C4-2B (cell line): ENCODE measurements around the gene TPD52L2.
A peak's percentile ranks its signal among the peaks of the same experiment; 100 is the strongest.

ENCODE experiments used
- H3K27ac ChIP-seq: fragments of 450-650 bp; 2 replicates; pipeline ENCODE4 v1.5.1; 2017
- CTCF ChIP-seq: fragments of 450-650 bp; conservative IDR thresholded peaks from 2 replicates; pipeline ENCODE4 v1.5.1; 2017; ENCODE audit warnings: mild to moderate bottlenecking
- ZFX ChIP-seq: fragments of 450-650 bp; IDR thresholded peaks from 2 replicates; pipeline ENCODE4 v1.6.1; 2017

Gene TPD52L2

GRCh38 chr20:63859166-63859699, 5.8 kb upstream of the TPD52L2 start:
- no peak for TF ChIP-seq CTCF
- TF ChIP-seq ZFX = no peak
- H3K27ac ChIP-seq = no peak overlapping the region

DNA sequence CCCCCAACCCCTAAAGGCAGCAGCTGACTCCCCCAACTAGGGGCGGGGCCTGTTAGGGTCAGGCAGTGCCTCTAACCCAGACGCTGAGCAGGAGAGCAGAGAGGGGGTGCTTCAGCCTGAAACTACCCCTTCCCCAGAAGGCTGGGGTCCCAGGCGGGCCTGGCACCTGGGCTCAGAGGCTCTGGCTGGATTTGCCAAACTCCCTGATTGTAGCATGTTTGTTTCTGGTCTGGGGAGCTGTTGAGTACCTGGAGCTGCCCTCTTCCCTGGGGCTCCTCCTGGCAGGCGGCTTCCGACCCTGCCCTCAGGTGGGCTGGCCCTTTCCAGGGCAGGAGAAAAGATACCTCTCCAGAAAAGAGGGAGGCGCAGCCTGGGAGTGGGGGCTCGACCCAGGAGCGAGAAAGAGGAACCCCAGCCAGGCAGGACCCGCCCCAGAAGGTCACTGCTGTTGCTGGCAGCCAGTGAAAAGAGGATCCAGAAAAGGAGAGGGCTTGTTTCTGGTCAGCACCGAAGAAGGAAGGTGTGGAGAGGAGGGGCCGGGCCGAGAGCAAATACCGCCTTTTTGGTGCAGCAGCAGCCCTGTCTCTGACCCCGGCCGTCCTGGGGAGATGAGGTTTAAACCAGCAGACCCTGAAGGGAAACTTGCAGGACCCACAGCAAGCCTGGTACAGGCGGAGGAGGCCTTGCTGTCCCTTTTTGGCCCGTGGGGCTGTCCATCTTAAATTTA, 4.6 kb upstream of the TPD52L2 start:
- TF ChIP-seq CTCF (no peak), ZFX (no peak)
- H3K27ac ChIP-seq = no peak overlapping the region

- peak within 1 kb of the TSS; percentile 97; the same call in 1 of the 2 replicates for H3K27ac ChIP-seq
- TF ChIP-seq ZFX (no peak), CTCF (no peak)
Measured at GRCh38 chr20:63861365-63861934, 3.6 kb upstream of the TPD52L2 start, which contains the start of gene ABHD16B. TSS of gene ABHD16B (plus strand) at chr20:63861498. CDS start at chr20:63861541, 43 bp downstream.

GRCh38 chr20:63861981-63862901, 2.8 kb upstream of the TPD52L2 start:
- TF ChIP-seq ZFX (no peak), CTCF (no peak)
- H3K27ac ChIP-seq = peak overlapping the region; percentile 97

- TF ChIP-seq CTCF = no peak
- peak overlapping the region; percentile 97 for H3K27ac ChIP-seq
Measured at GRCh38 chr20:63863021-63863797, 1.9 kb upstream of the TPD52L2 start.

DNA sequence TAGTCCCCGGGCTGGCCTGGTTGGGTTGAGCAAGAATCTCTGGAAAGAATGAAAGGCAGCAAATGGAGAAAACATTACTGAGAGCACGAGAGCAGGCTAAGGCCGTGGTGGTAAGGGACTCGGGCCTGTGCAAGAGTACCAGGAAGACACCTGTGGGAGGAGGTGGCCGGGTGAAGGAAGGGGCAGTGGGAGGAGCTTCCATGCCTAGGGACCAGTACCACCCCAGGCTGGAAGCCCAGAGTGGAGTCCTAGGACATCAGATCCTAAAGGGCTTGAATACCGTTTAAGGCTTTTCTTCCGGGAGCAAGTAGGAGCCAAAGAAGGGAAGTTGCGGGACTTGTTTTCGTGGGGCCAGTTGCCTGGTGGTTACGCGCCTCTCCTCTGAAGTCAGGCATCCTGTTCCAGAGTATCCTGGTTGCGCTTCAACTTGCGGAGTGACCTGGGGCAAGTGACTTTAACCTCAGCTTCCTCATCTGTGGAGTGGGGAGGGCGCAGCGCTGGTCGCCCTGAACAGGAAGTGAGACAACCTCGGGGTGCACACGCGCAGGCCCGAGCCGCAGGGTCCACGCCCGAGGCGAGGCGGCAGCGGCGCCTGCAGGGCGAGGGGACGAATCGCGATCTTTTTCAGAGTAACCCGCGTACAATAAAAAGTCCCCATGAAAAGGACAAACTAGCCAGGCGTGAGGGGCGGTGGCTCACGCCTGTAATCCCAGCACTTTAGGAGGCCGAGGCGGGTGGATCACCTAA, 1.1 kb upstream of the TPD52L2 start:
- TF ChIP-seq CTCF (peak; percentile 81; the same call in 1 of the 2 replicates), ZFX (peak; percentile 57; the same call in 1 of the 2 replicates)
- H3K27ac ChIP-seq = peak overlapping the region; percentile 97
